Measurements from ENCODE around the gene PLOD1.

- TF ChIP-seq CTCF (IDR thresholded peaks at IDR 0.05), result no peak
- TF ChIP-seq POLR2A (IDR thresholded peaks at IDR 0.05), result no peak
These were observed 87.1 kb downstream of the PLOD1 start for GRCh38 chr1:12021616-12022015.

Data from uterus (tissue), 2 donors.